HG02763 (cell line): ENCODE measurements around the gene ZSCAN29.
A peak's percentile ranks its signal among the peaks of the same experiment; 100 is the strongest.

Source experiments
- ATAC-seq: cut with Tn5 transposase; IDR thresholded peaks from one replicate; pipeline ENCODE4 v1.9.1; 2021; ENCODE audit warnings: mild to moderate bottlenecking, moderate library complexity; ENCODE audit not compliant: unreplicated experiment

Gene ZSCAN29

DNA sequence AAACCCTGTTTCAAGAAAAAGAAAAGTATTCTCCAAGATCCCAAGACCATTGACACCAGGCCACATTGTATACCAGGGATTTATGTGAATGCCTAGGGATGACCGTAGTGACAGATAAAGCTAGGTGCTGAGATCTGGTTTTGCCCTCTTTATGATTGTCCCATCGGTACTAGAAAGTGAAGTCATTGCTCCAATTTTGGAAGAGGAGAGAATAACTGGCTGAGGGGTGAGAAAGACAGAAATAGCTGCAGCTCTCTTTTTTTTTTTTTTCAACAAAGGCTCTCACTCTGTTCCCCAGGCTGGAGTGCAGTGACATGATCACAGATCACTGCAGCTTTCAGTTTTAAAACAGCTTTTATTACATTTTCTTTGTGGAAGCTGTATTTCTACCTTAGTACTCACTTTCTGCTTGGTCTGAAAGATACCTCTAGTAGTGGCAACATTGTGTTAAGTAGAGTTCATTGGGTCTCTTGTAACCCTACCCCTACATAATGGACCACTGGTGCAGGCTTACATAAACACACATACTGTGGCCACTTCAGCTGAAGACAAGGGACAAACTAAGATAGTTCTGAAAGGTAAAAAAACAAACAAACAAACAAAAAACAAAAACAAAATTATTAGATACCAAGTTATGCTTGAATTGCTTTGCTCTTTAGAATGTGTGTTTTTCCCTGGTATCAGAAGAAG, 18.0 kb downstream of the ZSCAN29 start:
- ATAC-seq = no peak

DNA sequence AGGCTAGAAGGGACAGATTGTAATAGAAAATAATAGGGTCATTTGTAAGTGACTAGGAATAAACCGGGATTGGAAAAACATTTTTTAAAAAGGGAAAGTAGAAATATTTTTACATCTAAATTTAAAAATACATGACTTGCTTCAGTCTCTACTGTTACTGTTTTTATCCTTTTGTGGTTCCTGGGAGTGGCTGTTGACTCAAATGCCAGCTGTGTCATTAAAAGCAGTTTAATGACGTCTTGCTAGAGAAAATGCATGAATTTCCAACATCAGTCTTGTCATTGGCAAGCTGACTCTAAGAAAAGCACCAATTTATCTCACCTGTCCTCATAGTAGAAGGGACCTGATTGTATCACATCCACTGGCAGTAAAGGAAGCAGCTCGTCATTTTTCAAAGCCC, 23.7 kb downstream of the ZSCAN29 start:
- no peak for ATAC-seq

DNA sequence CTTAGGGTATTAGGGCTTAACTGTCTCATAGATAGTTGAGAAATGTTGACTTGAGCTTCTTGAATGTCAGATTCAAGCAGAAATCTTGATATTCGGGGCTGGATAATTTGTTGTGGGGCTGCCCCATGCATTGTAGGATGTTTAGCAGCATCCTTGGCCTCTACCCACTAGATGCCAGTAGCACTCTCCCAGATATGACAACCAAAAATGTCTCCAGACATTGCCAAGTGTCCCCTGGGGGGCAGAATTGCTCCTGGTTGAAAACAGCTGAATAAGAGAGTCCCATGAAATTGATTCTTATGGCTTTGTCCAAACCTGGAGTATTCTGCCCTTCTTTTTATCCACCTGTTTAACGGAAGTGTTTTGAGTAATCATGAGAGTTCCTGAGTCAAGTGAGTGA, 24.5 kb downstream of the ZSCAN29 start:
- ATAC-seq = no peak

DNA sequence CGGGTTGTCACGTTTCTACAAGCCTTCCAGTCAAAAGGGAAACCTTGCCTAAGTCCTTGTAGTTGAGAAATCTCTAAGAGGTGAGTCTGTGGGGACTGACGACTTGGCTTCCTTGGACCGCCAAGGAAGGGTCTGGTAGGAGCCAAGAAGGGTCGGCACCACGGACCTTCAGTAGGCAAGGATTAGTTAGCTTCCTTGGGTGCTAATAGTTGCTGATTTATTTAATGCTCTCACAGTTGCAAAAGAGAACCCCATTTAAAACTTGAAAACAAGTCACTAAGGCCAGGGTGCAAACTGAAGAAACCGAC, 40.1 kb downstream of the ZSCAN29 start:
- ATAC-seq = peak; percentile 16

DNA sequence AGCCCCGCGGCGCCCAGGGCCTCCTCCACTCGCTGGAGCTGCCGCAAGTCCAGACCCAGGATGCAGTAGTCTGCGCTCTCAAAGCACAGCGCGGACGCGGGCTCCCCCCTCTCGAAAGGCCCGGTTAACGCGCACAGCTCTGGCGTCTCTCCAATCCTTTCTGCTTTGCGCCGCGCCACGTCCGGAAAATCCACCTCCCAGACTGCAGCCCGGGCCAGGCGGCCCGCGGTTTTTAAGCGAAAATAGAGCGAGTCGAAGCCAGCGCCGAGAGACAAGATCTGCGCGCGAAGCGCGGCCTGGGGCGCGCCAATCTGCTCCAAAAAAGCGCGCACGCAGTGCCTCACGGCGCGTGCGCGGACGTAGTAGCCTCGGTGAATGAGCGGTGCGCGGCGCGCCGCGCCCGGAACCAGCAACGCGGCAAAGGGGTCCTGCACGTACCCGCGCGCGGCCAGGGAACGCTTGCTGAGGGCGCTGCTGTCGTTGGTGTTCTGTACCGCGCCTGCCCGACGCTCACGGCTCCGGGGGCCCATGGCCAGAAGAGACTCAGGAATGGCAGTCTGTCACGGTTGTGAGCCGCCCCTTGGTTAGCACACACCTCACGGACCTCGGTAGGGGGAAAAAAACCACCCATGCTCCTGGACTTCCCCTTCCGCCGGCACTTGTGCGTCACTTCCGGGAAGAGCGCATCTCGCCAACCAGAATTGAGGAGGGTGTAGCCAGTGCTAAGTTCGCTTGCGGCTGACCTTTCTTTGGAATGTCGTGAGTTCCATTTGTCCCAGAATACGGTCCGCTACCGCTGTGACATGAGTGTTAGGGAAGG, 40.7 kb downstream of the ZSCAN29 start, which contains the start of gene LCMT2:
TSS of gene LCMT2 (minus strand) at position 614 of the 820 bp plus-strand sequence. CDS start at position 530, 84 bp downstream.
- ATAC-seq = peak; percentile 87

DNA sequence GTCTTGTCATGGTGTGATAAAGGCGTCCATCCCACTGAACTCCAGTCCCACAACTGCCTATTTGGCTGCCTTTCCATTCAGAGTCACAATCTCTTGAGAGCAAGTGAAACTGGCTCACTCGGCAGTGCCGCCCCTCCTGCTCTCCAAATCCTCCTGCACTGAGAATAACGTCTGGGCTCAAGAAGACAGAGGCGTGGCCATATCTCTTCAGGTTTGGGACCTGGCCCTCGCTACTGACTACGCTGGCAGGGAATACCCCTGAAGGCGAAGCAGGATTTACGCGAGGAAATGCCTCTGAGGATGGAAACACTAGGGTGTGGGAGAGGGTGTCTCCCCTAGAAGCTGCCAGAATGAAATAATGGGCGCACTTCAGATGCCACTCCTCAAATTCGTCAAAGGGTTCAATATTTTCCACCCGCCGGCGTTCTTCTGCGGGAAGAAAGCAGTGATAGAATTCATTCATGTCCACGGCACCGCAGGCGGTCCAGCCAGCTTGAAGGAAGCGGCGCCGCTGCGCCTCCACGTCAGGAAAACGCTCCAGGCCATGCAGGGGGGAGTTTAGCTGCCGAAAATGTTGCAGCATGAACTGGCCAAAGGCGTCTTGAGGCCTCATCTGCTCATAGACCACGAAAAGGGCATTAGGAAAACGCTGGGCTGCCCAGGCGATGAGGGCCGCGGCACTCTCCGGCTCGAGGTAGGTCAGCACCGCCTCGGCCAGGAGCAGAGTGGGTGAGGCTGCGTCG, 41.5 kb downstream of the ZSCAN29 start:
- no peak for ATAC-seq

DNA sequence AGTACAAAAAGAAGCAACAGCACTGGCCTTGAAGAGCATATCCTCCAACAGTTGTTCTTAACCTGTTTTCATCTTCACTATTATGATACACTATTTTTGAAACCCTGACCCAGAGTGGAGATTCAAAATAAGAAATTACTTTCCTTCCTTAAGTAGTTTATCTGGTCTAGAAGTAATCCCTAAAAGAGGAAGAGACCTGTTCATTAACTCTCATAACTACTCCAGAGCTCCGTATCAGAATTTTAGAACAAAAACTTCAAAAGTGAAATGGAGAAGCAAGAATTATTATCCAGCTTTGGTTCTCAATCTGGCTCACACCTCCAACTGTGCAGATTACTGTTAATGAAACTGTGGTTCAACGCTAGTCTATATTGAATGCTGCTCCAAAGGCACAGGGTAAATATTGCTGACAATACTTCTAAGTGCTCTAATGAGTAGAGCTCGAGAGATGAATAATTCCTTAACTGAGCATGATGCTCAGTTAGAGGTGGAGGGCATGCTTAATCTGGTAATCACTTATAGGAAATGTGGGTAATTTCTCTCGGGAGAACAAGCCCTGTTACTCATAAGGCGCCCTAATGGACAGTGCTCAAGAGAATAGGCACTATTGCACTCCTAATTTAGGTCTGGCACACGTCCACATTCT, 45.7 kb downstream of the ZSCAN29 start:
- ATAC-seq = no peak

DNA sequence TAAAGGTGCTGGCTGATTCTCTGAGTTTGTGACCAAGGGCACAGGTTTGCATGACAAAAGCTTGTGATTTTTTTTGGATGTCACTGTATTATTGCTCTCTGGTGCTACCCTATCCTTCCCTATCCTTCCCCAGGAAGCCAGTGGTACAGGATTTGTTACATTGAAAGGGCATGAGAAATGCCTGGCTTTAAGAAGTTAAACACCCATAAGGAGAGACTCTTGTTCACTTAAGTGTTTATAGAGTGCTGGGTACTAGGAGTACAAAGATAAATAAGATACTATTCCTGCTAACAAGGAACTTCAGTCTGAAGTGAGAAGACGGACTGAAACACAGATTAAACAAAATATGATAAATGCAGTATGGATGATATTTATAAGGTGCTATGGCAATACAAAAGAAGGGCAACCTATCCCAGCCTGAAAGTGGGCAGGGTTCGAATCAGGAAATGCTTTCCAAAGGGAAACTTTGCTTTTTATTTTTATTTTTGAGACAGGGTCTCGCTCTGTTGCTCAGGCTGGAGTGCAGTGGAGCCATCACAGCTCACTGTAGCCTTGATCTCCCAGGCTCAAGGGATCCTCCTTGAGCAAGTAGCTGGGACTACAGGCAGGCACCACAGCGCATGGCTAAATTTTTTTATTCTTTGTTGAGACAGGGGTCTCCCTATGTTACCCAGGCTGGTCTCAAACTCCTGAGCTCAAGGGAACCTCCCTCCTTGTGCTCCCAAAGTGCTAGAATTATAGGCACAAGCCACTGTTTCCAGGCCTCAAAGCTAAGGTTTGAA, 51.7 kb downstream of the ZSCAN29 start:
- no peak for ATAC-seq

DNA sequence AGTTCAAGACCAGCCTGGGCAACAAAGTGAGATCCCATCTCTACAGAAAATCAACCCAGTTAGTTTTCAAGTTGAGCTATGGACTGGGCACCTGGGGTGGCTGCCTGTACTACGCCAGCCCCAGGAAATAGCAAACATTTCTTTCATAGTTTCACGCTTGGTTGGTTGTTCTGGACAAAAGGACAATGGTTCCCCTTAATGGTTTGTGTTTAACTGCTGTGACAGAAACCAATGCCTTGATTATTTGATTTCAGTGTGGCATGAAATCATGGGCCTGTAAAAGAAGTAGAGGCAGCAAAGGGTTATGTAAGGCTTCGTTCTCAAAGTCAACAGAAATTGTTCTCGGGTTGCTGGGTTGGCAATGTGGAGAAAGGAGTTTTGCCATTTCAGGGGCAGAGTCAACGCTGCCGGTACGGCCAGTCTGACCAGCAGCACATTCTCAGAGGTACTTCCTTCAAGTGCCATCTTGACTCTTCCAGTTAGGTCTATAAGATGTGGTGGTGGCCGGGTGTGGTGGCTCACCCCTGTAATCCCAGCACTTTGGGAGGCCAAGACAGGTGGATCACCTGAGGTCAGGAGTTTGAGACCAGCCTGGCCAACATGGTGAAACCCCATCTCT, 53.2 kb downstream of the ZSCAN29 start:
- ATAC-seq = no peak

DNA sequence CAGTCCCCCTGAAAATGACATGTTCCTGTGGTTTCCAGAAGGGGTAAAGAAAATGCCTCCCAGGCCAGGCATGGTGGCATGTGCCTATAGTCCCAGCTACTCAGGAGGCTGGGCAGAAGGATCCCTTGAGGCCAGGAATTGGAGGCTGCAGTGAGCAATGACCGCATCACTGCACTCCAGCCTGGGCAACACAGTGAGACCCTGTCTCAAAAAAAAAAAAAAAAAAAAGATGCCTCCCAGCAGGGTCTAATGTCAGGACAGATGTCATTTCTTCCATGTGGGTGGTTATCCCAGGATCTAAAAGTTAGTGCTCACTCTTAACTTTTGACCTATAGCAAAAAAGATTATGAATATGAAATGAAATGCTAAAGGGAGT, 53.9 kb downstream of the ZSCAN29 start:
- no peak for ATAC-seq

DNA sequence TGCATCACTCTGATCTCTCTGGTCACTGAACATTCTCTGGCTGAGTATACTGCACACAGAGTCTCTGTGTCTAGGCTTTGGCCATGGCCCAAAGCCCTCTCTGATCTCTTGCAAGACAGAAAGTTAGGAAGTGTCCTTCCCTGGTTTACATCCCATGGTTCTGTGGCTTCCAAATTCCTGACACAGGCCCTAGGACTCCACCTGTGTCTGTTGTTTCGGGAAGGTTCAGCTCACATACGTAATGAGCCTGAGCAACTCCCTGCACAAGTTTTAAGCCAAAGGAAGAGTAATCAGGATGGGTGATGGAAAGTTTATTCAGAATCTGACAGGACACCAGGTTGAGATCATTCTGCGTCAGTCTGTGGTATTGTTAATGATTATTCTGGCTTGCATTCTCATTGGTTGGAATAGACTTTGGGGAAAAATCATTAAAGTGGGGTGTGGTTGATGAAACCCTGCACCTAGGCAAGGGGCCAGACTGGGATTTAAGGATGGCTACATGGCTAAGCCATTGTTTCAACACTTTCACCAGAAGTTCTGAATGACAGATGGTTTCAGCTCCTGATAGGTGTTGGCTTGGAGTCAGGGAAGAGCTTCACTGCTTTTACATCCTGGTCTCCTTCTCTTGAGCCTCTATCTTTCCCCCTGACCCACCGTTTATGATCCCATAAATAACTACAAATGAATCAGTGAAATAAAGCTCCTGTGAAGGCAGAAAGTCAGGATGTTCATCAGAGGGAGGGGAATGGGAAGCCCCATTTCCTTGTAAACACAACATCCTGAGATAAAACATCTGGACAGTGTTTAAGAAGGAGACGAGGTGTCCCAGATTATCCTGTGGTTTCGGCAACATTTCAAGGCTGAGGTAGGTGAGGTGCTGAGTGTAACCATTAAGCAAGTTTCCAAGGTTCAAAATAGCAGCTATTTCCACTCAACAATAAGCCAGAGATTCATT, 54.5 kb downstream of the ZSCAN29 start:
- no peak for ATAC-seq

DNA sequence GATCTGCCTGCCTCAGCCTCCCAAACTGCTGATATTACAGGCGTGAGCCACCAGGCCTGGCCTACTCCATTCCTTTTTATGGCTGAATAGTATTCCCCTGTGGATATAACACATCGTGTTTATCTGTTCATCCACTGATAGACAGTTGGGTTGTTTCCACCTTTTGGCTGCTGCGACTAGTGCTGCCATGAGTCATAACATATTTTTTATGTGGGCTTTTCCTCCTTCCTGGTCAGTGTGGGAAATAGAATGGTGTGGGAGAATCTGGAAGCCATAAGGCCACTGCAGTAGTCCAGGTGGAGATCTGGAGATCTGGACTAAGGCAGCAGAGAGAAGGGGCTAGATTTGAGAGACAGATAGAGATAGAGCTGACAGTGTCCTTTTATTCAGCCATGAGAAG, 56.7 kb downstream of the ZSCAN29 start:
- no peak for ATAC-seq

DNA sequence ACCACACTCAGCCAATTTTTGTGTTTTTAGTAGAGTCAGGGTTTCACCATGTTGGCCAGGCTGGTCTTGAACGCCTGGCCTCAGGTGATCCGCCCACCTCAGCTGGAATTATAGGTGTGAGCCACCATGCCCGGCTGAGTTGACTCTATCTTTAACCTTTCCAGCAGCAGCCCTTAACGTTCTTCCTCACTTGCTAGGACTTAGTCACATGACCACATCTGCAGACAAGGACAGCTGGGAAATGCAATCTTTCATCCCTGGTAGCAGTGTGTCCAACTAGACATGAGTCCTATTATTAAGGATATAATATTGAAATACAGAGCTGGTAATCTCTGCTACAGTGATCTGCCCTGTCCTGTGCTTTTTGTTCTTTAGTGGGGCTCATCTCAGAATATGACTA, 58.5 kb downstream of the ZSCAN29 start:
- no peak for ATAC-seq
